Ishikawa (cell line): ENCODE data around the gene SLC41A3.

Source experiments
- CEBPB ChIP-seq: IDR thresholded peaks from 2 replicates; pipeline ENCODE4 v1.6.1; 2012
- CREB1 ChIP-seq: IDR thresholded peaks from 2 replicates; pipeline ENCODE4 v1.6.1; 2012; ENCODE audit warnings: low read depth
- EGR1 ChIP-seq: IDR thresholded peaks from 2 replicates; pipeline ENCODE4 v1.6.1; 2012
- EP300 ChIP-seq: IDR thresholded peaks from 2 replicates; pipeline ENCODE4 v1.6.1; 2012; ENCODE audit warnings: borderline replicate concordance
- FOXM1 ChIP-seq: IDR thresholded peaks from 2 replicates; pipeline ENCODE4 v1.6.1; 2012; ENCODE audit warnings: low read depth, borderline replicate concordance
- MAX ChIP-seq: IDR thresholded peaks from 2 replicates; pipeline ENCODE4 v1.6.1; 2012
- NFIC ChIP-seq: IDR thresholded peaks from 2 replicates; pipeline ENCODE4 v1.6.1; 2012
- RAD21 ChIP-seq: IDR thresholded peaks from 2 replicates; pipeline ENCODE4 v1.6.1; 2012; ENCODE audit warnings: low read depth
- REST ChIP-seq: IDR thresholded peaks from 2 replicates; pipeline ENCODE4 v1.6.1; 2012; ENCODE audit warnings: low read depth, mild to moderate bottlenecking
- TAF1 ChIP-seq: IDR thresholded peaks from 2 replicates; pipeline ENCODE4 v1.6.1; 2012; ENCODE audit warnings: low read depth, mild to moderate bottlenecking
- TCF12 ChIP-seq: IDR thresholded peaks from 2 replicates; pipeline ENCODE4 v1.6.1; 2012; ENCODE audit warnings: low read depth
- TEAD4 ChIP-seq: IDR thresholded peaks from 2 replicates; pipeline ENCODE4 v1.6.1; 2012
- USF1 ChIP-seq: IDR thresholded peaks from 2 replicates; pipeline ENCODE4 v1.6.1; 2012
- YY1 ChIP-seq: IDR thresholded peaks from 2 replicates; pipeline ENCODE4 v1.6.1; 2012; ENCODE audit warnings: low read depth
- ZBTB7A ChIP-seq: IDR thresholded peaks from 2 replicates; pipeline ENCODE4 v1.6.1; 2012; ENCODE audit warnings: low read depth

SLC41A3 gene

GRCh38 chr3:126056681-126057500 is 27.0 kb downstream of the SLC41A3 start:
- TF ChIP-seq CREB1: no peak
- TF ChIP-seq FOXM1: no peak
- no peak for TF ChIP-seq CEBPB
- no peak for TF ChIP-seq NFIC
- TF ChIP-seq YY1: no peak
- TF ChIP-seq RAD21: no peak

- TF ChIP-seq NFIC: no peak
- TF ChIP-seq REST: no peak
- TF ChIP-seq MAX: no peak
- no peak for TF ChIP-seq CREB1
- no peak for TF ChIP-seq TAF1
- no peak for TF ChIP-seq YY1
- no peak for TF ChIP-seq TEAD4
- TF ChIP-seq EGR1: no peak
- TF ChIP-seq FOXM1: no peak
- no peak for TF ChIP-seq USF1
- no peak for TF ChIP-seq CEBPB
- no peak for TF ChIP-seq RAD21
- no peak for TF ChIP-seq ZBTB7A
- no peak for TF ChIP-seq EP300
- no peak for TF ChIP-seq TCF12
Measured at GRCh38 chr3:126056088-126056487, 27.8 kb downstream of the SLC41A3 start.

- TF ChIP-seq RAD21 (no peak), YY1 (no peak), TAF1 (no peak), CEBPB (no peak), FOXM1 (no peak), USF1 (no peak), REST (no peak), TCF12 (no peak), EP300 (no peak), TEAD4 (no peak), MAX (no peak), NFIC (no peak), CREB1 (no peak), ZBTB7A (no peak), EGR1 (no peak)
Measured at GRCh38 chr3:126054870-126055269, 29.1 kb downstream of the SLC41A3 start.

- TF ChIP-seq TEAD4 (no peak), YY1 (no peak), EP300 (no peak), TCF12 (no peak), REST (no peak), CREB1 (no peak), TAF1 (no peak), CEBPB (no peak), ZBTB7A (no peak)
Measured at GRCh38 chr3:126053949-126054569, 29.9 kb downstream of the SLC41A3 start.
